GM08714 (cell line): ENCODE measurements around the gene CACNA1G.

Experiments used
- H3K4me3 ChIP-seq: fragments of 200-500 bp; sonication (Bioruptor generic); 2 replicates; pipeline ENCODE4 v1.5.1; 2014; ENCODE audit warnings: mild to moderate bottlenecking, low read length, inconsistent platforms
- ZNF274 ChIP-seq: IDR thresholded peaks from 2 replicates; pipeline ENCODE4 v1.6.1; 2012; ENCODE audit warnings: mild to moderate bottlenecking, low read depth, low read length

CACNA1G gene

GRCh38 chr17:50634224-50634914 lies 73.9 kb downstream of the CACNA1G start, which contains the start of gene ABCC3:
ABCC3 (plus strand) TSS chr17:50634881; CDS start chr17:50634937, 56 bp downstream.
- no peak for TF ChIP-seq ZNF274
- H3K4me3 ChIP-seq, result no peak within 1 kb of the TSS

DNA sequence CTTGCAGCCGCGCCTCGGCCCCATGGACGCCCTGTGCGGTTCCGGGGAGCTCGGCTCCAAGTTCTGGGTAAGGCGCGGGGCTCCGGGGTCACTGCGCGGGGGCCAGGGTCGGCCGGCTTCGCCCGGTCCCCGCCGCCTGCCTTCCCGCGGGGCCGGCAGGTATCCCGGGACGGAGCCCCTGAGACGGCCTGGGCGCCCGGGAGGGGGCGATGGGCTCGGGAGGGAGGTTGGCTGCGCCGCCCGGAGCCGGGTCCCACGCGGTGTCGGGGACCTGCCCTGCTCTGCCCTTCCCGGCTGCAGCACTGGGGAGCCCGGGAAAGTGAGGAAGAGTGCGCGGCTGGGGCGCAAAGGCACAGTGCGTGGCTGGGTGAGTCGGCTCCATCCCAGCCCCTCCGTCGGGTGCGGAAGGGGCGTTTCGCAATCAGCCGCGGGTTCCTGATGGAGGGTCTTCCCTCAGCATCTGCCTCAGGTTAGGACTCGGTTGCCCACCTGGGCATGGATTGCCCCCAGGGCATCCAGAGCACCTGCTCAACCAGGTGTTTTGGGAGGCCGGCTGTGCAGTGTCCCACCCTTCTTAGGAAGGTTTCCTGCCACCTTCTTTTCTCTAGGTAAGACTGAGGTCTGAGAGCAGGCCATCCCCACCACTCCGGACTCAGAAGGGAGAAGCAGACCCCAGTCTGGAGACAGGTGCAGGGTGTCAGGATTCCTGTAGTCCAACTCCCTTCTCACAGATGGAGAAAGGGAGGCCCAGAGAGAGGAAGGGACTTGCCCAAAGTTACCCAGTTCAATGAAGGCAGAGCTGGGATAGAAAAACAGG lies 74.6 kb downstream of the CACNA1G start:
- no peak for TF ChIP-seq ZNF274
- no peak overlapping the region for H3K4me3 ChIP-seq

DNA sequence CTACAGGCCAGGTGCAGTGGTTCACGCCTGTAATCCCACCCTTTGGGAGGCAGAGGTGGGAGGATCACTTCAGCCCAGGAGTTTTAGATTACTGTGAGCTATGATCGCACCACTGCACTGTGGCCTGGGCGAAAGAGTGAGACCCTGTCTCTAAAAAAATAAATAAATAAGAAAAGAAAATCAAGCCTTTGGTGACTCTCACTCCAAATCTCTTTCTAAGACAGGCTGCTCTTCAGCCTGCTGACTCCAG lies 75.1 kb downstream of the CACNA1G start:
- TF ChIP-seq ZNF274, result no peak
- no peak overlapping the region for H3K4me3 ChIP-seq

- H3K4me3 ChIP-seq, result no peak overlapping the region
- TF ChIP-seq ZNF274, result no peak
Measured at GRCh38 chr17:50635982-50636803, 75.7 kb downstream of the CACNA1G start.

GRCh38 chr17:50636804-50637195 lies 76.3 kb downstream of the CACNA1G start:
- H3K4me3 ChIP-seq, result no peak overlapping the region
- TF ChIP-seq ZNF274, result no peak

DNA sequence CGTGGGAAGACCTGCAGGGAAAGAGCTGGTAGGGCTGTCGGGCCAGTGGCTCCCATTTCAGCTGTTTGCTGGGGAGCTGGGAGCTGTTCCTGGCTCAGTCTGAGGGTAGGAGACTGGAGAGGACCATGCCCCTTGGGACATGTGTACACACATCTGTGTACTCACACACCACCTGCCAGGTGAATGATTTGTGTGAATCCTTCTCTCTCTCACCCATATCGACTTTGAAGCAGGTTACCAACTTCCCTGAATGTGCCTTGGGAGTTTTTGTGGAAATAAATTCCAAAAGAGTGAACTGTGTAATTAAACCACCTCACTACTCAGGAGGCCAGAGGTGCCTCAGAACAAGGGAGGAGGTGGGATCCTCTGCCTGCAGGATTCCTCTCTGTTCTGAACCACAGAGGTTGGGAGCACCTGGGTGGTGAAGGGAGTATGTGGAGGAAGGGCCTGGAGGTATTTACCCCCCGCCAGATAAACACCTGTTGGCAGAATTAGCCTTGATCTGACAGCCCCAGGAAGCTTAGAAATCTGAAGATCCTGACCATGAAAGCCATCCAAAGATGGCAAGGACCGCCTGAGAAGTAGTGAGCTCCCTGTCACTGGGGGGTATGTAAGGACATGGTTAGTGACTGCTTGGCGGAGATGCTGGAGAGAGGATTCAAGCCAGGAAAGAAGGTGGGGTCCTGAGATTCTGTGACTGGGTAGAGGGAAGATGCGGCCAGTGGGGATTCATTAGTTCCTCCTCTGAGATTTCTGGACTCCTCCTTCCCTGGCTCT lies 77.5 kb downstream of the CACNA1G start:
- no peak overlapping the region for H3K4me3 ChIP-seq
- no peak for TF ChIP-seq ZNF274

- no peak for TF ChIP-seq ZNF274
- no peak overlapping the region for H3K4me3 ChIP-seq
Measured at GRCh38 chr17:50638606-50638965, 78.1 kb downstream of the CACNA1G start.

DNA sequence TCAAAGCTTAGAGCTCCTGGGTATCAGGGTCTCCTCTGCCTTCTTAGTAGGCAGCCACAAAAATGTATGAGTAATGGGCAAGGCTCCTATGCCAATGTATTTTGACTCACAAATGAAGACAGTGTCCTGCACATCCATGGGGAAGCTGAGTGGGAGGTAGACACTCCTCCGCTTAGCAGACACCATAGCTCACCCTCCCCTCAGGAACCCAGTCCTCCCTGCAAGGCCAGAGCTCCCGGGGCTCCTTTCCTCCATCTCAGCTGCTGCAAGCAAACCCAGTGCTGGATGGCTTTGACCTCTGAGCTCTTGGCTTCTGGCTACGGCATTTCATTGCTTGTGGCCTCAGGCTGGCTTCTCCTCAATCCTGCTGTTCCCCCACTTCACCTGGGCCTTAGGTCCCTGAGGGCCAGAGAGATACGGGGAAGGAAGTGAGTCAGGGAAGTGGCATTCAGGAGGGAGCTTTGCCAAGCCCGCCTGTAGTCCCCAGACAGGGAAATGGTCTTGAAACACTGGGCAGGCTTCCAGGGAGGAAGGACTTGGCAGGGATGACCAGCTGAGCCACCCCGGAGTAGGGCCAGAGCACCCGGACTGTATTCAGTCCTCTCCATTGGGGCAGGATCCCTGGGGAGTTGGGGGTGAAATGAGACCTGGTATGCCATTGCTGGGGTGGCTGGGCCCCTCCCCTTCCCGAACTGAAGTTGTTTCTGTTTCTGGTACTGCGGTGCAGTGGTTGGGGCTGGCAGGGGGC lies 78.6 kb downstream of the CACNA1G start:
- no peak for TF ChIP-seq ZNF274

GRCh38 chr17:50640686-50641351 lies 80.3 kb downstream of the CACNA1G start:
- H3K4me3 ChIP-seq, result no peak overlapping the region
- TF ChIP-seq ZNF274, result no peak

More for the DNA sequence above, 78.6 kb downstream of the CACNA1G start:
- no peak overlapping the region for H3K4me3 ChIP-seq

- no peak overlapping the region for H3K4me3 ChIP-seq
- TF ChIP-seq ZNF274, result no peak
Measured at GRCh38 chr17:50641357-50641756, 80.8 kb downstream of the CACNA1G start.

GRCh38 chr17:50642071-50642721 lies 81.7 kb downstream of the CACNA1G start:
- no peak overlapping the region for H3K4me3 ChIP-seq

More at GRCh38 chr17:50642071-50642721, 81.7 kb downstream of the CACNA1G start:
- no peak for TF ChIP-seq ZNF274
